GM19035 (cell line): Measurements from ENCODE around the gene DUSP18.
"Not testable (repeated sequence)": the region's sequence is repeated elsewhere in the genome, so short reads cannot be mapped to it uniquely, and the experiment has no call there.

Source experiments
- ATAC-seq: cut with Tn5 transposase; IDR thresholded peaks from one replicate; pipeline ENCODE4 v1.9.1; 2021; ENCODE audit not compliant: unreplicated experiment

DUSP18 gene

DNA sequence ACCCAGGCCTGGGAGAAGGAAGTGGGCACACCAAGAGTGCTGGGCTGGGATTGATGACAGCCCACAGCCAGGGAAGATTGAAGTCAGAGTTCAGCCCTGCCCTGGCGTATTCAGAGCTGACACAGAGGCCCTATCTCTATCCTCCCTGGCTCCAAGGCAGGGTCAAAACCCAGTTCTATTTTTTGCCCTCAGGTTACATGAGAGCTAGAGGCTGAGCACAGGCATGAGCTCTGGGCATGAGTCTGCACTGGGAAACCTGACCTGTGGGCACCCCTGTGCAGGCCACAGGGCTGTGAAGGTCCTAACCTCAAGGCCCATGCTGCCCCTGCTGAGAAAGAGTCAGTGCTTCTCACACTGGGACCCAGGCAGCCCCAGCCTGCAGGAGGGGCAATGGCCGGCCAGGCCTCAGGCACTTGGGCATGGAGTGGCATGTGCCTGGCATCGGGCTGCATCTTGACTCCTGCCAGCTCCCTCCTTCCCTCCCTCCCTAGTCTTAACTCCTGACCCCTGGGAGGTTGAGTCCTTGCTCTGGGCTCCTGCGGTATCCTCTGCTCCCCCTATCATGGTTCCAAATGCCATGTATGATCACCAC lies 26.7 kb downstream of the DUSP18 start:
- no peak for ATAC-seq

DNA sequence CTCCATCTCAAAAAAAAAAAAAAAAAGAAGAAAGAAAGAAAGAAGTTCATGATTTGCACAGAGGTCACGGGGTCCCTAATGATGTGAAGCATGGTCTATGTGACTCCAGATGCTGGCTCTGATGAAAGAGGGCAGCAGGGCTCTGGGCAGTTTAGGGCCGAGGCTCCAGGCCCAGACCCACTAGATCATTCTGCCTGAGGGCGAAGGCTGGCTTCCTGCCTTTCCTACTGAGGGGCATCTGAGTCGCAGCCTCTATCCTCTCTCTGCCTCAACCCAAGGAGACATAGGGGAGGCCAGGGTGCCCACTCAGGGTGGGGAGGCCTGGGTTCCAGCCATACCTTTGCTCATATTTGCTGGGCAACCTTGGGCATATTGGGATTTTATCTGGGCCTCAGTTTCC lies 27.3 kb downstream of the DUSP18 start:
- no peak for ATAC-seq

DNA sequence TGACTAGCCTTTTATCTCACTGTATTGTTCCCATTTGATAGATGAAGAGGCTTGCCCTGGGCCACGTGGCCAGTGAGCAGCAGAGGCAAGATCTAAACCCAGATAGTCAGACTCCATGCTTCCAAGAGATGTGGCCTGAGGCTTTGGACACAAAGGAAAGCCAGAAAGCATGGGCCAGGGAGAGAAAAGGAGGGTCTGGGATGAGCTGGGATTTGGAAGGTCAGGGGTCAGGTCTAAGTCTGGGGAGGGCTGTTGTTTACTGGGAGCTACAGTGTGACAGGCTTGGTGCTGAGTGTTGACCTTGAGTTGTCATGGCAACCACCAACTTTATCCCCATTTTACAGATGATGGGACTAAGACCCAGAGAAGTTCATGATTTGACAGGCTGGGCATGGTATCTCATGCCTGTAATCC lies 30.0 kb downstream of the DUSP18 start:
- no peak for ATAC-seq

DNA sequence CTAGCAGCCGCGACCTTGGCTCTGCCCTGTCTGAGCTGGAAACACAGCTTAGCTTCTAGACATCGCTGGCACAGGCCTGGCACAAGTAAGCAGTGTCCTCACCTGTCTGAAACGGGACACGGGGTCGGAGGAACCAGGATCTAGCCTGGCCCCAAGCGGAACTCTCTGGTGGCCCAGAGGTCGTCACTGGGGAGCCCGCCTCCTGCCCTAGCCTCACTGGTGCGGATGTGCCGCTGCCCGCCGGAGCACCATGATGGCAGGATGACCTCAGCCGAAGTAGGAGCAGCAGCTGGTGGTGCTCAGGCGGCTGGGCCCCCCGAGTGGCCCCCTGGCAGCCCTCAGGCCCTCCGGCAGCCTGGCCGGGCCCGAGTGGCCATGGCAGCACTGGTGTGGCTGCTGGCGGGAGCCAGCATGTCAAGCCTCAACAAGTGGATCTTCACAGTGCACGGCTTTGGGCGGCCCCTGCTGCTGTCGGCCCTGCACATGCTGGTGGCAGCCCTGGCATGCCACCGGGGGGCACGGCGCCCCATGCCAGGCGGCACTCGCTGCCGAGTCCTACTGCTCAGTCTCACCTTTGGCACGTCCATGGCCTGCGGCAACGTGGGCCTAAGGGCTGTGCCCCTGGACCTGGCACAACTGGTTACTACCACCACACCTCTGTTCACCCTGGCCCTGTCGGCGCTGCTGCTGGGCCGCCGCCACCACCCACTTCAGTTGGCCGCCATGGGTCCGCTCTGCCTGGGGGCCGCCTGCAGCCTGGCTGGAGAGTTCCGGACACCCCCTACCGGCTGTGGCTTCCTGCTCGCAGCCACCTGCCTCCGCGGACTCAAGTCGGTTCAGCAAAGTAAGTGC lies 31.2 kb downstream of the DUSP18 start:
- ATAC-seq = peak; percentile 8

DNA sequence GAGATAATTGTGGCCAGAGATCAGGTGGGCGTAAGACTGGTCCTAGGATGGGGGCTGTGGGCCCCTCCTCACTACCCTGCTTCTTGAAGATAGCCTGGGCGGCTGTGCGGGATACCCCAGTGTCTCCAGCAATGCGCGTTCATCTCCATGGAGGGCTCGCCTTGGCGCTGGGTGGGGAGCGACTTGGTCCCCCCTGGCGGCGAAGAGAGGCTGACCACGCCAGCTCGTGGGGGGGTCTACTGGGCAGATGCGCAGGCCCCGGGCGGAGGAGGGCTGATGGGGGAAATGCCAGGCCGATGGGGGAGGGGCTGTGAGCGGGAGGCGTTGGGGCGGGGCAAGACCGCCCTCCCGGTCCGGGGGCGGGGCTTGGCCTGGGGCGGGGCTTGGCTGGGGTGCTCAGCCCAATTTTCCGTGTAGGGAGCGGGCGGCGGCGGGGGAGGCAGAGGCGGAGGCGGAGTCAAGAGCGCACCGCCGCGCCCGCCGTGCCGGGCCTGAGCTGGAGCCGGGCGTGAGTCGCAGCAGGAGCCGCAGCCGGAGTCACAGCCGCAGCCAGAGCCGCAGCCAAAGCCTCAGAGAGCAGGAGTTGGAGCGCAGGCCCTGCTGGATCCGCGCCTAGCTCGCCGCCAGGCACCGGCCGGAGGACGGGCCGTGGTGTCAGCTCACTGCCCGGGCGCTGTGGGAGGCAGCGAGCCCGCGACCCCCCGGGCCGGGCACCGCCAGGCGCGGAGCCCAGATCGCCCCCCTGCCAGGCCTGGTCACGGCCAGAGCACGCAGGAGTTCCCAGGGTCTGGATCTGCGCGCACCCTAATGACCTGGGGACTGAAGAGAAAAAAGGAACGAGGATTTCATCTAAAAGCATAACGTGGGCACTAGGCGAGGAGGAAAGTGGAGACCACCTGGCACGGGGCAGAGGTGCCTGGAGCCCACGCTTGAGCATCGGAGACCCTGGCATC lies 32.1 kb downstream of the DUSP18 start, which contains the start of gene SLC35E4:
Gene SLC35E4 (plus strand): TSS at position 509 of the 953 bp plus-strand sequence. CDS start 670 bp downstream, outside the sequence.
- peak; percentile 69 for ATAC-seq

DNA sequence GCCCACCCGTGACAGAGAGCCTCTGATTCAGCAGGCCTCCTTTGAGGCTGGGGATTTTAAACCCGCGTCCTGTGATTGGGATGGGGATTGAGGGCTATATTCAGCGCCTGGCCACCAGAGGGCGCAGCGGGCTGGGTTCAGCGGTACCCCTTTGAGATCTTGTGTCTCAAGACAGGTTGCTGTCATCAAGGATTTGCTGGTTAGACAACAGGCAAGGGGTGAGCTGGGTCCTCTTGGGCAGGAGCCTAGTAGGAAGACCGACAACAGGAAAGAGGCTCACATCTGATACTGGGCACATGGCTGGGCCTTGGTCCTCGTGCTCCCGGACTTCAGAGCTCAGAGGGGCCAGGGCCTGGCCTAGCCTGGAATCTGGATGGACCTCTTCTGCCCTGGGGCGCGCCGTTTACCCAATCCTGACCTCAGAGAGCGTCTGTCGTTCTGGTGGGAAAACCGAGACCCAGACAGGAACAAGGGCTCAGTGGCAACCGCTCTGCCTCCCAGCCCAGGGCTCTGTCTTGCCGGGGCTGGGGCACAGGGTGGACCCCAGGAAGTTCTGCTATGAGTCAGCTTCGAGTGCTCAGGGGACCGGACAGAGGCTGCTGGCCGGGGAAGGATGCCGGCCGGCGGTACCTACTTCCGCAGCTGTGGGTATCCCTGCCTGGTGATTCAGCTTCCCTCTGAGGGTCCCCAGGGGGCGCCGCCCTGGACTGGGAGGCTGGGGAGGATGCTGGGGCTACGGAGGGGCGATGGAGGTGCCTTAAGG lies 33.0 kb downstream of the DUSP18 start:
- ATAC-seq = peak; percentile 45

DNA sequence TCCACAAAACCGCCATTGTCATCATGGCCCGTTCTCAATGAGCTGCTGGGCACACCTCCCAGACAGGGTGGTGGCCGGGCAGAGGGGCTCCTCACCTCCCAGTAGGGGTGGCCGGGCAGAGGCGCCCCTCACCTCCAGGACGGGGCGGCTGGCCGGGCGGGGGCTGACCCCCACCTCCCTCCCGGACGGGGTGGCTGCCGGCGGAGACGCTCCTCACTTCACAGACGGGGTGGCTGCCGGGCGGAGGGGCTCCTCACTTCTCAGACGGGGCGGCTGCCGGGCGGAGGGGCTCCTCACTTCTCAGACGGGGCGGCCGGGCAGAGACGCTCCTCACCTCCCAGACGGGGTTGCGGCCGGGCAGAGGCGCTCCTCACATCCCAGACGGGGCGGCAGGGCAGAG lies 36.2 kb downstream of the DUSP18 start:
- not testable (repeated sequence) for ATAC-seq

DNA sequence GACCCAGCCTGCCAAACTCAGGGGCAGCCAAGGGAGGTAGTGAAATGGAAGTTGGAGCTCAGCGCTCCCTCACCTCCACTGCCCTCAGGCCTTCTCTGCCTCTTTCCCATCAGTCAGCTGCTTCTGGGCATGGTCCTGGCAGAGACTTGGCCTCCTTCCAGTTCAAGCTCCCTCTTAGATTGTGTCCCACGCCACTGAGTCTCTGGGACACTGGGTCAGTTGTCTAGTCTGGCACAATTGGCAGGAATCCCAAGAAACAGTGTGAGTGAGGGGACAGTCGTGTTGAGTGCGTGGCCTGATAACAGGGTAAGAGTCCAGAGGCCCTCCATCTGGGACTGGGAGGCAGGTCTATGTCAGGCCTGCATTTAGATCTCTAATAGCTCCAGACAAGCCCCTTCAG lies 39.2 kb downstream of the DUSP18 start:
- ATAC-seq = no peak

DNA sequence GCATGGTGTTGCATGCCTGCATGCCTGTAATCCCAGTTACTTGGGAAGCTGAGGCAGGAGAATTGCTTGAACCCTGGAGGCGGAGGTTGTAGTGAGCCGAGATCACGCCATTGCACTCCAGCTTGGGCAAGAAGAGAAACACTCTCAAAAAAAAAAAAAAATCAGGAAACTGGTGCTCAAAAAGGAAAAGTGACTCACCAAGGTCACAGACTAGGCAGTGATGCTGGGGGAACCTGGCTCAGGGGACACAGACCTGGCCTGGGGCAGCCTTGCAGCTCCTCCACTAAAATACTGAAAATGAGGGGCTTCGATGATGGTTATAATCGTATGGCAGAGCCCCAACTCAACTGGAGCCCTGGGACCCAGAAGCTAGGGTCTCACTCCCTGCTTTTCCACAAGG lies 40.2 kb downstream of the DUSP18 start:
- ATAC-seq = no peak

DNA sequence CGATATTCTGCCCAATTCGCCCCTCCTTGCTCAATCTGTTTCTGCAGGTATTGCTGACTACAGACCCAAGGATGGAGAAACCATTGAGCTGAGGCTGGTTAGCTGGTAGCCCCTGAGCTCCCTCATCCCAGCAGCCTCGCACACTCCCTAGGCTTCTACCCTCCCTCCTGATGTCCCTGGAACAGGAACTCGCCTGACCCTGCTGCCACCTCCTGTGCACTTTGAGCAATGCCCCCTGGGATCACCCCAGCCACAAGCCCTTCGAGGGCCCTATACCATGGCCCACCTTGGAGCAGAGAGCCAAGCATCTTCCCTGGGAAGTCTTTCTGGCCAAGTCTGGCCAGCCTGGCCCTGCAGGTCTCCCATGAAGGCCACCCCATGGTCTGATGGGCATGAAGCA lies 41.3 kb downstream of the DUSP18 start:
- no peak for ATAC-seq

DNA sequence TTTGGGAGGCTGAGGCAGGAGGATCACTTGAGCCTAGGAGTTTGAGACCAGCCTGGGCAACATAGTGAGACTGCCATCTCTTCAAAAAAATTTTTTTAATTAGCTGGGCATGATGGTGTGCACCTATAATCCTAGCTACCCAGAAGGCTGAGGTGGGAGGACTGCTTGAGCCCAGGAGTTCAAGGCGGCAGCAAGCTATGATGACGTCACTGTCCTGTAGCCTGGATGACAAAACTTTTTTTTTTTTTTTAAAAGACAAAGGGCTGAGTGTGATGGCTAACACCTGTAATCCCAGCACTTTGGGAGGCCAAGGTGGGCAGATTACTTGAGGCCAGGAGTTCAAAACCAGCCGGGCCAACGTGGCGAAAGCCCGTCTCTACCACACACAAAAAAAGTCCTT lies 47.8 kb downstream of the DUSP18 start:
- not testable (repeated sequence) for ATAC-seq

DNA sequence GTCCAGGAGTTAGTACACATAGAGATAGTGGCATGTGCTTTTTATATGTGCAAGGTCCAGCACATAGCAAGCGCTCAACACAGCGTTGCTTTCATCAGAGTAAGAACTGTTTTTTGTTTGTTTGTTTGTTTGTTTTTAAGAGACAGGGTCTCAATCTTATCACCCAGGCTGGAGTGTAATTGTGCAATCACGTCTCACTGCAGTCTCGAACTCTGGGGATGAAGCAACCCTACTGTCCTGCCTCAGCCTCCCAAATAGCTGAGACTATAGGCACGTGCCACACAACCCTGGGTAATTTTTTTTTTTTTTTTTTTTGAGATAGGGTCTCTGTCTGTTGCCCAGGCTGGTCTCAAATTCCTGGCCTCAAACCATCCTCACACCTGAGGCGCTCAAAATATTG lies 49.9 kb downstream of the DUSP18 start:
- ATAC-seq = no peak

DNA sequence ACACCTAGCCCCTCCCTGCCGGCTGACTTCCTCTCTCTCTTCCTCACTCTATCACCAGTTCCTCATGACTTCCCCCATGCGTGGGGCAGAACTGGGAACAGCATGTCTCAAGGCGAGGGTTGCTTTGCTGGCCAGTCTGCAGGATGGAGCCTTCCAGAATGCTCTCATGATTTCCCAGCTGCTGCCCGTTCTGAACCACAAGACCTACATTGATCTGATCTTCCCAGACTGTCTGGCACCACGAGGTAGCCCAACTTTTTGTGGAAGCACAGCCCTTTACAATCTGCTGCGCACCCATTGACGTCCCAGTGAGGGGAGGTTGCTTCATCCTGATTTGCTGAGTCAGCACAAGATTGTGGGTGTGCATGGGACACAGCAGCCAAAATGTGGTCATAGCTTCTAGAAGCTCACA lies 52.1 kb downstream of the DUSP18 start:
- ATAC-seq = no peak

DNA sequence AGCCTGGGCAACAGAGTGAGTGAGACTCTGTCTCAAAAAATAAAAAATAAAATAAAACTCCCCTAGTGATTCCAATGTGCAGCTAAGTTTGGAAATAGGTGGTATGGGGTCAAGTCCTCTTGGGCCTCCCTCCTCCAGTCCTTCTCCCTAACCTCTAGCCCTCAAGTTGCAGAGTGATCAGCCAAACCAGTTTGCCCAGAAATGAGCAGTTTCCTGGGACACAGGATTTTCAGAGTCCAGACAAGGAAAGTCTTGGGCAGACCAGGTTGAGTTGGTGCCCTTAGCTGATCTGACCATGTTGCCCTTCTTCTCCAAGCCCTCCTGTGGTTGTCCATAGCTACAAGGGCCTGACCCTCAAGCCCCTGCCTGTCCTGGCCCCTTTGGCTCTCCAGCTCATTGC lies 52.8 kb downstream of the DUSP18 start:
- no peak for ATAC-seq

DNA sequence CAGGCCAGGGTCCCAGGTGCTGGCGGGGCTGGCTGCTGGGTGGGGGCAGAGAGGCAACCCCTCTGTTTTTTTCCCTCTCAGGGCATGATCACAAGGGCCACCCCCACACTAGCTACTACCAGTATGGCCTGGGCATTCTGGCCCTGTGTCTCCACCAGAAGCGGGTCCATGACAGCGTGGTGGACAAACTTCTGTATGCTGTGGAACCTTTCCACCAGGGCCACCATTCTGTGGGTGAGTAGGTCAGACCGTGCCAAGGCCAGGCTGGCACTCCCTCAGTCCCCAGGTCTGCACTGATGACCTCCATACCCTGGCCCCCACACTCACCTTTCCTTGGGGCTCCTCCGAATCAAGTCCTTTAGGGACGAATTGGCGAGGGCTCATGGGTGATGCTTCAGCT lies 53.4 kb downstream of the DUSP18 start:
- no peak for ATAC-seq

DNA sequence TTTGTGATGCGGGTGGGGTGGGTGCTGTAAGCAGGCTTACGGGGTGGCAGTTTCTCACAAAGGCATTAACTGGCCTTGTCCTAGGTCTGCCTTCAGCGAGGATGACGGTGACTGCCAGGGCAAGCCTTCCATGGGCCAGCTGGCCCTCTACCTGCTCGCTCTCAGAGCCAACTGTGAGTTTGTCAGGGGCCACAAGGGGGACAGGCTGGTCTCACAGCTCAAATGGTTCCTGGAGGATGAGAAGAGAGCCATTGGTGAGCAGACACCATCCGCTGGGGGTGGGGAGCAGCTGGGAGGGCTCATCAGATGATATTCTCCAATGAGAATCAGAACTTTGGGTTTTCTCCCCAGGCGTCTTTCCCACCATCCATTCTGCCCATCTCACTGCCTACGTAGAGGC lies 54.9 kb downstream of the DUSP18 start:
- no peak for ATAC-seq
